ENCODE measurements around the gene SAMD4A.

SAMD4A gene

GRCh38 chr14:54685286-54685845, 118.4 kb downstream of the SAMD4A start:
- DNase-seq = no peak

DNA sequence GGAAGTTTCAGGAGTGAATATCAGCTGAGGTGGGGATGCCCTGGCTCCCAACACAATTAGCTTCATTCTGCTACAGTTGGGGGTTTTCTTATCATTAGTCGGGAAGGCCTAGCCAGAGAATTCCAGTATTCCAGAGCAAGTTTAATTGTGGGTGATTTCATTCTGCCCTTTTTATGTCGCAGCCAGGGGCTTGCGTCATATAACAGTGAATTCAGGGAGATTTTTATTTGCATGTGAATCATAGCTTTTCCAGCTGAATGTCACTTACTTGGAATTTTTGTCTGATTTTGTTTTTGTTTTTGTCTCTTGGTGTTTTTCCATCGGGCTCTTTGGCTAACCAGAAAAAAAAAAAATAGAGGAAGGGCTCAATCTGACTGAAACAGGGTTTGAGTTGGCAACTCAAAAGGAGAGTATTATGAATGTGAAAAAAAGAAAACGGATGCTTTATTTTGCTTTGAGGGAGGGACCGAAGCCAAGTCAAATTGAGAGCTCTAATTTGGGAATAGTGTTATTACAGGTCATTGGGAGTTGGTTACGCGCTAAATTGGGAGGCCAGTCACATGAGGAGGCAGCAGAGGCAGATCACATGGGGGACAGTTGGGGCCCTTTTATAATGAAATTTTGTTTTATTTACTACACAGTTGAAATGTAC, 119.4 kb downstream of the SAMD4A start:
- DNase-seq = no peak

DNA sequence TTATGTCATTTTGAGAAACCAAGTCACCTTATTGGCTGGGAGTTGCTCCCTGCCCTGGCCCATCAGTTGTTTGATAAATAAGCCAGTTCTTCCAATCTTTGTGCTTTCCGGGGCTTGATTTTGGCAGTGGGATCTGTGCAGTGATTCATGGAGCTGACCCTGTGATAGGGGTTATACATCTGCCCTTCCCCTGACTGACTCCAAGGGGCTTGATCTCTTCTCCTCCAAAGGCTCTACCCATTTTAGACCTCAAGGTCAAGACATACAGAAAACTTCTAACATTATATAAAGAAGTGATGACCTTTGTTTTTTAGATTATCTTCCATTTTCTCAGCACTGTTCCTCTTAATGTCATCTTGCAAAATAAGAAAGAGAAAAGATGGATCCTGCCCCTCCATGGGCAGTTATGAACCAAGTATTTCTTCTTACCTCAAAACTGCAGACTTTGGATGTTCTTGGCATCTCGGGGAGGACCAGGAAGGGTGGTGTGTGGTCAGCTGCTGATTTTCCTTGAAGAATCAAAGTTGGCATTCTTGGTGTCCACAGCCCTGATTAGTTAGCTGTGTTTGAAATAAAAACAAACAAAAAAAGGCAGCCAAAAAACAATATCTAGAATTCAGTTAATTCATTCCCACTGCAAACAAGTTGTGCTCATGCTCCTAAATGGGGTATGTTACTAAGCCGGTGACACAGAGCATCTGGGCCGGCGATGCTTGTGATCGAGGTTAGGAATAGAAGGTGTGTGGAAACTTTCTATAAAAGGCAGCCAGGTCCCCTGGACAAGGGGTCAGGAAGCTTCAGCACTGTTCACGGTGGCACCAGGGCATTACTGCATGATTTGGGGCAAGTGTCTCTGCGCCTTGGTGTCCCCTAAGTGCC, 120.2 kb downstream of the SAMD4A start:
- DNase-seq = no peak

- no peak for DNase-seq
Observed at GRCh38 chr14:54687750-54688119, 120.8 kb downstream of the SAMD4A start.

GRCh38 chr14:54688229-54688628, 121.3 kb downstream of the SAMD4A start:
- DNase-seq = no peak

- no peak for DNase-seq
Observed at GRCh38 chr14:54689928-54690327, 123.0 kb downstream of the SAMD4A start.

GRCh38 chr14:54690887-54691286, 124.0 kb downstream of the SAMD4A start:
- DNase-seq = no peak

DNA sequence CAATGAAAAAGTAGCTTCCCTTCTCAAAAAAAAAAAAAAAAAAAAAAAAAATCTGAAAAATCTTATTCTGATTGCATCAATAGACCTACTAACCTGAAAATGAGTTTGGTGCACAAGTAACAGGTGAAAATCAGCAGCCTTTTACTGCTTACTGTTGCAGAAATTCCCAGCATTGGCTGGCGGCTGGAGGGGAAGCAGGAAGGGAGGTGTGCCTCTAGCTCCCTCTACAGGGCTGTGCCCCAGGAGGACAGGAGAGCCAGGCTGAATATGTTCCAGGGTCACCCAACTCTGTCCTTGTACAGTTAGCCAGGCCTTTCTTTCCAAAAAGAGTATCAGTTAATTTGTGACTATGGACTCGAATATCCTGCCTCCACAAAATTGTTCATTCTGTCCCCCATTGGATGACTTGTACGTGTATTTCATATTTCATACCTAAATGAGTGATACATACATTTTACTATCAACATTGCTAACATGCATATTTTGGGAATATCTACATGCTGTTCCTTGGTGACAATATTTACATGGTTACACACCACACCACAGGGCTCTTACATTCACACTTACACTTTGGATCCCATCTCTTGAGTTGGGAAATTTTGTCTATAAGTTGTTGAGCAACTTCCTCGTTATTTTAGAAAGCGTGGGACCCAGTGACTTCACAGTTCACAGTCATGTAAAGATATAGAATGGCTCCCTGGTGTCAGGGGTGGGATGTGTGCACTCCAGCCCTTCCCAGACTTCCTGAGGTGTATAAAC, 124.8 kb downstream of the SAMD4A start:
- peak; percentile 77 for DNase-seq

- DNase-seq = no peak
Observed at GRCh38 chr14:54692284-54692772, 125.4 kb downstream of the SAMD4A start.

GRCh38 chr14:54693761-54694160, 126.8 kb downstream of the SAMD4A start:
- no peak for DNase-seq

DNA sequence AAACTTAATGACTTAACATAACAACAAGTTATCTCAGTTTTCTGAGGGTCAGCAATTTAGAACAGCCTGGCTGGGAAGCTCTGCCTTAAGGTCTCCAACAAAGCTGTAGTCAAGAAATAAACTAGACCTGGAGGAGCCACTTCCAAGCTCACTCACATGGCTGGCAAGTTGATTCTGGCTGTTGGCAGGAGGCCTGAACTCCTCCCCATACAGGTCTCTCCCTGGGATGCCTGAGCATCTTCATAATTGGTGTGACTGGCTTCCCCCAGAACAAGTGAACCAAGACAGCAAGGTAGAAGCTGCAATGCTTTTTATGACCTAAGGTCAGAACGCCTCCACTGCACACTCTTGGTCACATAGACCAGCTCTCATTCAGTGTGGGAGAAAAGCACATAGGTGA, 128.3 kb downstream of the SAMD4A start:
- DNase-seq = no peak

GRCh38 chr14:54697001-54697400, 130.1 kb downstream of the SAMD4A start:
- DNase-seq = no peak

DNA sequence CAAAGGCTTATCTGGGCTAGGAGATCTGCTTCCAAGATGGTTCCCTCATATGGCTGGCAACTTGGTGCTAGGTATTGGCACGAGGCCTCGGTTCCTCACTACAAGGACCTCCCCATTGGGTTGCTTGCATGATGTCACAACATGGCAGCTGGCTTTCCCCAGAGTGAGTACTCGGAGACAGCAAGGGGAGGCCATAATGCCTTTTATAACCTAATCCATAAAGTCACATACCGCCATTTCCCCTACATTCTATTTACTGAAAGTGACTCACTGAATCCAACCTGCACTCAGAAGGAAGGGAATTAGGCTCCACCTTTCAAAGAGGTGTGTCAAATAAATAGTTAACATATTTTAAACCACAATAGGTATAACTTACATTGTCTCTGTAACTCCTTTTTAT, 130.9 kb downstream of the SAMD4A start:
- no peak for DNase-seq

DNA sequence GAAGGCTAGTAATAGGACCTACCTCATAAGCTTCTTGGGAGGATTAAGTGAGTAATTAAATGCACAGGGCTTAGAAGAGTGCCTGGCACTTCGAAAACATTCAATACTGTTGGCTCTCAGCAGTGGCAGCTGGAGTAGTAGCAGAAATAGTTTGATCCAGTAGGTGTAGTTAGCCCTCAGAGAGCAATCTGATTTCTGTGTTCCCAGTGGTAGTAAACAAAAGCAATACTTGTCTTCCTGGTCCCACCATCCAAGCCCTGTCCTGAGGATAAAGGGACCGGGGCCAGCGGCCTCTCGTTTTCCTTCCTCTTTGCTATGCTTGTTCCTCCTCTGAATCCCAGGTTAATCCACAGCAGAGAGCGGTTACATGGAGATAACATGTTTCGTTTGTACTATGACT, 131.6 kb downstream of the SAMD4A start:
- DNase-seq = no peak

- no peak for DNase-seq
Observed at GRCh38 chr14:54698966-54699530, 132.1 kb downstream of the SAMD4A start.

- no peak for DNase-seq
Observed at GRCh38 chr14:54699735-54700134, 132.8 kb downstream of the SAMD4A start.

GRCh38 chr14:54700717-54701116, 133.8 kb downstream of the SAMD4A start:
- no peak for DNase-seq

DNA sequence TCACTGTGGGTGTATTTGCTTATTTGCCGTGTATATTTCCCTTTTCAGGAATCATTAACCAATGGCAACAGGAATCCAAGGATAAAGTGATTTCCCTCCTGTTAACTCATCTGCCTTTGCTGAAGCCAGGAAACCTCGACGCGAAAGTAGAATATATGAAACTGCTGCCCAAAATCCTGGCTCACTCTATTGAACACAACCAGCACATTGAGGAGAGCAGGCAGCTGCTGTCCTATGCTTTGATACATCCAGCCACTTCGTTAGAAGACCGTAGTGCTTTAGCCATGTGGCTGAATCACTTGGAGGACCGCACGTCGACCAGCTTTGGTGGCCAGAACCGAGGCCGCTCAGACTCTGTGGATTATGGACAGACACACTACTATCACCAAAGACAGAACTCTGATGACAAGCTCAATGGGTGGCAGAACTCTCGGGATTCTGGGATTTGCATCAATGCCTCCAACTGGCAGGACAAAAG, 135.1 kb downstream of the SAMD4A start:
- DNase-seq = no peak

DNA sequence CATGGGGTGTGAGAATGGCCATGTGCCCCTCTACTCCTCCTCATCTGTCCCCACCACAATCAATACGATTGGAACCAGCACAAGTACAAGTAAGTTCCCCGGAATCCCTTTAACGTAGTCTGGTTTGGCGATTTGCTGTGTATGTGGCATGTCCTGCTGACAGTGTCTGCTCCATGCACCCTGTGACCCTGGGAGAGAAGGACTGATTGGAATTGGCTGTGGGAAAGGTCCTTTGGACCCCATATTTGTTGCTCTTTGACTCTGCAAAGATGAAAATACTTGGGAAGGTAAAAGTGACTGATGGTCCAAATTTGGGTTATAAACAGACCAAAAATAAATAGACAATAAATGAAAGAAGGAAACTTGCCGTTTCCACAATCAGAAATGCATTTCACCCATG, 135.6 kb downstream of the SAMD4A start:
- DNase-seq = no peak

GRCh38 chr14:54703082-54703481, 136.2 kb downstream of the SAMD4A start:
- DNase-seq = no peak

DNA sequence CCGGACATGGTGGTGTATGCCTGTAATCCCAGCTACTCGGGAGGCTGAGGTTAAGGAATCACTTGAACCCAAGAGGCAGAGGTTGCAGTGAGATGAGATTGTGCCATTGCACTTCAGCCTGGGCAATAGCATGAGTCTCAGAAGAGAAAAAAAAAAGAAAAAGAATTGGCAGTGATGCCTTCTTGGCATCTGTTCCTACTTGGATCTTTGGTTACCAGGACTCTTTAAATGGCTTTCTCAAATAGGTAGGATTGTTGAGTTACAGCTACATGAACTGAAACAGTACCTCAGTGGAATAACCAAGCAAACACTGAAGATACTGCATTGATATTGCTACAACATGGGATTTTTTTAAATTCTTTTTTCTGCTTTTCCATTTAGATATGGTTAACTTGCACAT, 136.8 kb downstream of the SAMD4A start:
- DNase-seq = no peak

- no peak for DNase-seq
Observed at GRCh38 chr14:54704768-54705167, 137.8 kb downstream of the SAMD4A start.

DNA sequence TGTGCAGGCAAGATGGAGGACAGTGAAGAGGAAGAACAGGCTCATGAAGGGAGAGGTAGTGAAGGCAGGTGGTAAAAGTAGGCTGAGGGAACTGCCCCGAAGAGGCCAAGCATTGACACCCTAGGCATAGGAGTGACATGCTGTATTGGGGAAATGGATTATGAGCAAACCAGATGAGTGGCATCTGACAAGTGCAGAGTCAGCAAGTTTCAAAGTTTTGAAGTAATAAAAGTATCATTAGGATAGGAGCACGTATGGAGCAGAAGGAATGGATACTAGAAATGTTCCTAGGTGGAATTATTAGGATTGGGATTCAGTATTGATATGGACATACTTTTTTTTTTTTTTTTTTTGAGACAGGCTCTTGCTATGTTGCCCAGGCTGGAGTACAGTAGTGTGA, 139.8 kb downstream of the SAMD4A start:
- no peak for DNase-seq
